H1 (cell line): Measurements from ENCODE around the gene WASF3. TPM values are rescaled to one million over a fixed set of nuclear protein-coding genes. Genes with fewer than 3 reads are reported as not detected.

Experiments used
- CTCF ChIA-PET: fragments of 300-600 bp; sonication (Branson Sonifier 250); formaldehyde crosslinking; loops from one replicate; lab custom pipeline; 2021; ENCODE audit not compliant: partially characterized antibody; lab: Charles Lee
- POLR2A ChIA-PET: fragments of 300-600 bp; sonication (Branson Sonifier 250); formaldehyde crosslinking; loops from one replicate; lab custom pipeline; 2021; ENCODE audit warnings: inconsistent platforms; ENCODE audit not compliant: partially characterized antibody; lab: Charles Lee
- DNase-seq, 2 experiments: peaks; one replicate each; pipeline versions ENCODE4 v3.0.0 to v3.0.0-alpha.2; 2010 to 2022; ENCODE audit warnings: low spot score in 2 of 2, low read depth in 1 of 2, mixed read lengths in 1 of 2
- FAIRE-seq: peaks from 2 replicates; lab custom pipeline; 2011; peaks lifted over from hg19 to GRCh38; lab: Jason Lieb, UNC
- H2AFZ ChIP-seq: 2 replicates; pipeline ENCODE4 v1.8.1; 2012; ENCODE audit warnings: low read length, inconsistent platforms
- H2AK5ac ChIP-seq: 2 replicates; pipeline ENCODE4 v1.6.1; 2013; ENCODE audit warnings: low read depth, low read length
- H2BK120ac ChIP-seq: replicated peaks from 2 replicates; pipeline ENCODE3; 2013; ENCODE audit warnings: low read depth, low read length, inconsistent platforms
- H2BK12ac ChIP-seq: 2 replicates; pipeline ENCODE4 v1.6.1; 2013; ENCODE audit warnings: low read depth, low read length
- H2BK15ac ChIP-seq: 2 replicates; pipeline ENCODE4 v1.6.1; 2013; ENCODE audit warnings: low read length
- H2BK20ac ChIP-seq: 2 replicates; pipeline ENCODE4 v1.6.1; 2013; ENCODE audit warnings: low read length
- H2BK5ac ChIP-seq: 2 replicates; pipeline ENCODE4 v1.6.1; 2013; ENCODE audit warnings: low read depth, low read length
- H3K14ac ChIP-seq: 2 replicates; pipeline ENCODE4 v1.6.1; 2013; ENCODE audit warnings: inconsistent platforms; ENCODE audit not compliant: insufficient read length
- H3K18ac ChIP-seq: 2 replicates; pipeline ENCODE4 v1.6.1; 2013; ENCODE audit warnings: low read length; ENCODE audit errors: extremely low read depth
- H3K23ac ChIP-seq: 2 replicates; pipeline ENCODE4 v1.6.1; 2013; ENCODE audit warnings: inconsistent platforms; ENCODE audit not compliant: insufficient read length
- H3K23me2 ChIP-seq: 2 replicates; pipeline ENCODE4 v1.6.1; 2013; ENCODE audit warnings: low read depth, low read length
- H3K27ac ChIP-seq: 2 replicates; pipeline ENCODE4 v1.6.1; 2011; ENCODE audit warnings: low read depth, low read length, inconsistent platforms
- H3K27me3 ChIP-seq, 4 experiments: replicated peaks in 1 of 4; 1 replicate in 1 of 4; 2 replicates in 3 of 4; pipeline versions ENCODE4 v1.6.1 to v1.8.1; 2011 to 2013; ENCODE audit warnings: low read length in 3 of 4, mild to moderate bottlenecking in 3 of 4, inconsistent platforms in 2 of 4, mixed read lengths in 2 of 4, moderate library complexity in 1 of 4; ENCODE audit not compliant: control insufficient read depth in 3 of 4, insufficient read depth in 3 of 4; ENCODE audit errors: extremely low read depth in 1 of 4
- H3K36me3 ChIP-seq, 4 experiments: 2 replicates each; pipeline versions ENCODE4 v1.6.1 to v1.8.1; 2011 to 2013; ENCODE audit warnings: mild to moderate bottlenecking in 4 of 4, low read length in 3 of 4, moderate library complexity in 2 of 4, control low read depth in 1 of 4, inconsistent platforms in 1 of 4; ENCODE audit not compliant: insufficient read depth in 4 of 4, control insufficient read depth in 2 of 4
- H3K4ac ChIP-seq: replicated peaks from 2 replicates; pipeline ENCODE3; 2013; ENCODE audit warnings: low read length, low read depth, mixed read lengths, inconsistent platforms; ENCODE audit not compliant: insufficient read length
- H3K4me1 ChIP-seq, 4 experiments: replicated peaks in 1 of 4; 1 replicate in 1 of 4; 2 replicates in 3 of 4; pipeline versions ENCODE4 v1.6.1 to v1.8.1; 2011 to 2013; ENCODE audit warnings: low read length in 3 of 4, inconsistent platforms in 2 of 4, mixed read lengths in 1 of 4; ENCODE audit not compliant: insufficient read depth in 4 of 4, control insufficient read depth in 3 of 4
- H3K4me2 ChIP-seq, 2 experiments: 2 replicates each; pipeline versions ENCODE4 v1.6.1 to v1.8.1; 2011 to 2013; ENCODE audit warnings: low read depth in 2 of 2, low read length in 2 of 2, control low read depth in 1 of 2, inconsistent platforms in 1 of 2, mild to moderate bottlenecking in 1 of 2; ENCODE audit not compliant: insufficient read depth in 1 of 2
- H3K4me3 ChIP-seq, 4 experiments: fragments of 200-600, 300-600 bp in 1 of 4; sonication (generic), shearing (Covaris generic), sonication (Bioruptor Twin) in 1 of 4; 2 replicates each; pipeline versions ENCODE4 v1.5.1 to v1.8.1; 2011 to 2016; ENCODE audit warnings: low read length in 4 of 4, low read depth in 3 of 4, control low read depth in 2 of 4, inconsistent platforms in 2 of 4, mild to moderate bottlenecking in 2 of 4, mixed read lengths in 1 of 4, moderate library complexity in 1 of 4; ENCODE audit not compliant: insufficient read depth in 2 of 4; ENCODE audit errors: extremely low read depth in 1 of 4
- H3K56ac ChIP-seq: replicated peaks from 2 replicates; pipeline ENCODE3; 2013; ENCODE audit warnings: low read depth, mild to moderate bottlenecking, mixed read lengths, low read length, inconsistent platforms; ENCODE audit not compliant: insufficient read length
- H3K79me1 ChIP-seq: 2 replicates; pipeline ENCODE4 v1.6.1; 2013; ENCODE audit warnings: low read depth, low read length, control low read depth
- H3K79me2 ChIP-seq, 2 experiments: 2 replicates each; pipeline versions ENCODE4 v1.6.1 to v1.8.1; 2012 to 2013; ENCODE audit warnings: low read length in 2 of 2, mild to moderate bottlenecking in 2 of 2, inconsistent platforms in 1 of 2; ENCODE audit not compliant: insufficient read depth in 2 of 2, control insufficient read depth in 1 of 2
- H3K9ac ChIP-seq, 4 experiments: replicated peaks in 1 of 4; 1 replicate in 1 of 4; 2 replicates in 3 of 4; pipeline versions ENCODE4 v1.6.1 to v1.8.1; 2011 to 2013; ENCODE audit warnings: low read depth in 3 of 4, low read length in 3 of 4, control low read depth in 2 of 4, mild to moderate bottlenecking in 2 of 4, moderate library complexity in 2 of 4, inconsistent platforms in 1 of 4; ENCODE audit errors: extremely low read depth in 1 of 4
- H3K9me3 ChIP-seq, 2 experiments: 2 replicates each; pipeline versions ENCODE4 v1.6.1 to v1.8.1; 2012 to 2013; ENCODE audit warnings: mild to moderate bottlenecking in 2 of 2, moderate library complexity in 2 of 2, control low read depth in 1 of 2, inconsistent platforms in 1 of 2, low read depth in 1 of 2, low read length in 1 of 2, mixed read lengths in 1 of 2; ENCODE audit not compliant: insufficient read depth in 2 of 2
- H4K20me1 ChIP-seq, 2 experiments: replicated peaks in 1 of 2; 2 replicates each; pipeline versions ENCODE3 to v1.8.1; 2011 to 2013; ENCODE audit warnings: inconsistent platforms in 2 of 2, low read length in 2 of 2, mild to moderate bottlenecking in 1 of 2; ENCODE audit not compliant: insufficient read depth in 2 of 2, control insufficient read depth in 1 of 2
- H4K5ac ChIP-seq: 2 replicates; pipeline ENCODE4 v1.6.1; 2013; ENCODE audit warnings: low read length, low read depth, mixed read lengths, inconsistent platforms; ENCODE audit not compliant: insufficient read length
- H4K8ac ChIP-seq: 2 replicates; pipeline ENCODE4 v1.8.0; 2013; ENCODE audit warnings: mild to moderate bottlenecking, moderate library complexity, low read length, inconsistent platforms; ENCODE audit not compliant: insufficient read depth; ENCODE audit errors: extremely low read depth
- H4K91ac ChIP-seq: replicated peaks from 2 replicates; pipeline ENCODE3; 2013; ENCODE audit warnings: low read length, mixed read lengths, inconsistent platforms; ENCODE audit not compliant: insufficient read length
- ASH2L ChIP-seq: fragments of 200-600, 300-600 bp; sonication (generic); IDR thresholded peaks from one replicate; pipeline ENCODE4 v1.7.1; 2017; ENCODE audit warnings: low read length
- EP300 ChIP-seq, 2 experiments: IDR thresholded peaks; 1 replicate in 1 of 2; 2 replicates in 1 of 2; pipeline ENCODE4 v1.6.1; 2011 to 2012; ENCODE audit warnings: low read depth in 2 of 2, low read length in 2 of 2, mild to moderate bottlenecking in 2 of 2, borderline replicate concordance in 1 of 2, inconsistent platforms in 1 of 2, moderate library complexity in 1 of 2
- EZH2 ChIP-seq: fragments of 200-600 bp; sonication (generic); IDR thresholded peaks from 2 replicates; pipeline ENCODE4 v1.7.1; 2012; ENCODE audit warnings: low read depth, mild to moderate bottlenecking, moderate library complexity, low read length, inconsistent platforms; ENCODE audit not compliant: severe bottlenecking
- JUND ChIP-seq: IDR thresholded peaks from 2 replicates; pipeline ENCODE4 v1.6.1; 2011; ENCODE audit warnings: mild to moderate bottlenecking, improper control_type of control experiment, low read length
- KDM4A ChIP-seq: IDR thresholded peaks from one replicate; pipeline ENCODE4 v1.7.1; 2012; ENCODE audit warnings: low read depth, mild to moderate bottlenecking, moderate library complexity, low read length, inconsistent platforms; ENCODE audit not compliant: severe bottlenecking
- MAX ChIP-seq: IDR thresholded peaks from 2 replicates; pipeline ENCODE4 v1.6.1; 2012; ENCODE audit warnings: inconsistent platforms
- POU5F1 ChIP-seq: IDR thresholded peaks from 2 replicates; pipeline ENCODE4 v1.6.1; 2011; ENCODE audit warnings: low read depth, mild to moderate bottlenecking, low read length, moderate library complexity
- RAD21 ChIP-seq, 2 experiments: IDR thresholded peaks in 1 of 2; conservative IDR thresholded peaks in 1 of 2; 2 replicates each; pipeline ENCODE4 v1.6.1; 2011; ENCODE audit warnings: low read depth in 2 of 2, low read length in 2 of 2, improper control_type of control experiment in 1 of 2, inconsistent platforms in 1 of 2, mild to moderate bottlenecking in 1 of 2, moderate library complexity in 1 of 2
- SAP30 ChIP-seq: fragments of 300-600 bp; sonication (generic); IDR thresholded peaks from 2 replicates; pipeline ENCODE4 v1.7.1; 2012; ENCODE audit warnings: low read length, moderate library complexity, mild to moderate bottlenecking, inconsistent platforms; ENCODE audit not compliant: insufficient read depth, insufficient replicate concordance
- SP4 ChIP-seq: IDR thresholded peaks from 2 replicates; pipeline ENCODE4 v1.6.1; 2012; ENCODE audit warnings: low read length, inconsistent platforms
- WGBS, 2 experiments: shearing (Covaris generic) in 1 of 2; methylation state at CpG; one replicate each; pipeline versions ENCODE4 v1.1.6 to v1.1.7; 2013 to 2015; ENCODE audit warnings: low lambda C conversion rate in 2 of 2, mixed read lengths in 2 of 2, inconsistent platforms in 1 of 2, low coverage in 1 of 2, missing lambda C conversion rate in 1 of 2; ENCODE audit not compliant: insufficient replicate concordance in 2 of 2, insufficient coverage in 1 of 2, insufficient read length in 1 of 2; ENCODE audit errors: extremely low coverage in 1 of 2, missing lambda C conversion rate in 1 of 2; 5-methylcytosine and 5-hydroxymethylcytosine counted together
- polyA plus RNA-seq, 7 experiments: library from polyadenylated mRNA; depleted of rRNA in 3 of 7; stranded (reverse) in 5 of 7; unstranded in 2 of 7; fragments of >200 nt in 5 of 7; fragments of 200-250 nt in 2 of 7; gene quantifications; 1 replicate in 5 of 7; 2 replicates in 1 of 7; 4 replicates in 1 of 7; pipeline versions ENCODE4 v1.2.1 to v1.2.3, GENCODE V29; 2011 to 2013; ENCODE audit warnings: missing spikeins in 2 of 7, mixed read lengths in 2 of 7
- total RNA-seq: library from RNA; stranded (reverse); fragmentation: NEBNext Ultra II Directional; extraction: Animal tissue kit (Norgen Biotek cat#: 25700); gene quantifications from 2 replicates; pipeline ENCODE4 v1.2.1, GENCODE V29; 2021

Gene WASF3
- total and polyA plus RNA-seq, 2 of the 8 experiments (the other 6 are each of a cell fraction or from before 2014, with no cell fraction given): 18.7 to 39.8 TPM

DNA sequence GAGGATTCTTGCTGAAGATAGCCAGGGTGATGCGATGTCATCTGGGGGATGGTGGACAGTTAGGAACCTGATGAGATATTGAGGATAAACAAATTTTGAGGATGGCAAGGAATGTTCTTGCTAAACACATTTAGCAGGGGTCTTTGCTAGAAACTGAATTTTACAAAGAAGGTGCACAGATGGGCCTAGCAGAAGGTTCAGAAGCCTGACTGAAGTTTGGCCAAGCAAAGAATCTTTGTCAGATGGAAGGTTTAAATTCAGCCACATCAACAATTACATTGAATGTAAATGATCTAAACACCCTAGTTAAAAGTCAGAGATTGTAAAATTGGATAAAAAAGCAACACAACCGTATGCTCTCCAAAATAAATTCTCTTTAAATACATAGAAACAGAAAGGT is 68.8 kb downstream of the WASF3 start:
- peaks cover 0 to 15% (median 1%) of the 10 kb centered on the region in 4 experiments; a peak in 1 of 8 replicates for H3K36me3 ChIP-seq
- no peak overlapping the region for H3K4me3 ChIP-seq
- no peak overlapping the region for H2BK12ac ChIP-seq
- H3K79me1 ChIP-seq: no peaks in the 10 kb centered on the region; the same call in 1 of the 2 replicates
- ChIA-PET POLR2A (no interaction called here), CTCF (no interaction called here)
- H3K23me2 ChIP-seq: no peaks in the 10 kb centered on the region
- no peaks in the 10 kb centered on the region for H3K27me3 ChIP-seq
- H3K18ac ChIP-seq: no peak overlapping the region
- H3K27ac ChIP-seq: no peak overlapping the region
- no peaks in the 10 kb centered on the region for H4K20me1 ChIP-seq
- H3K4me2 ChIP-seq: no peak overlapping the region
- no peak overlapping the region for H2AFZ ChIP-seq
- H3K56ac ChIP-seq: no peak overlapping the region
- no peak overlapping the region for H2BK15ac ChIP-seq
- TF ChIP-seq KDM4A: no peak
- no peak for TF ChIP-seq RAD21 (IDR thresholded peaks at IDR 0.05 in 1 of 2, conservative IDR thresholded peaks at IDR 0.05 in 1 of 2; ENCODE audit: low read depth in 2 of 2, low read length in 2 of 2)
- TF ChIP-seq EZH2: no peak
- TF ChIP-seq MAX: no peak
- TF ChIP-seq ASH2L: no peak
- no peak for TF ChIP-seq SAP30
- no peak for TF ChIP-seq JUND
- TF ChIP-seq POU5F1: no peak
- TF ChIP-seq EP300 (IDR thresholded peaks at IDR 0.05; ENCODE audit: borderline replicate concordance in 1 of 2, low read depth in 2 of 2, low read length in 2 of 2): no peak
- no peak for TF ChIP-seq SP4
- H3K9ac ChIP-seq: no peak overlapping the region
- no peak overlapping the region for H3K23ac ChIP-seq
- no peak overlapping the region for H3K14ac ChIP-seq
- no peaks in the 10 kb centered on the region for H3K79me2 ChIP-seq
- no peak overlapping the region for H4K91ac ChIP-seq
- peaks cover 10 to 14% of the 10 kb centered on the region in 2 experiments; a peak in 2 of 4 replicates for H3K9me3 ChIP-seq
- no peak overlapping the region for H4K5ac ChIP-seq
- WGBS, 2 experiments: 92% methylated on average over 2 of the region's 2 CpGs; no CpG with 5 or more reads in 1 of the 2 experiments
- no peak overlapping the region for H2BK5ac ChIP-seq
- no peak for DNase-seq
- FAIRE-seq: no peak
- peaks cover 0 to 5% (median 3%) of the 10 kb centered on the region in 4 experiments; a peak in 1 of 7 replicates for H3K4me1 ChIP-seq
- no peak overlapping the region for H3K4ac ChIP-seq
- no peak overlapping the region for H2BK20ac ChIP-seq
- no peak overlapping the region for H2BK120ac ChIP-seq
- H2AK5ac ChIP-seq: no peak overlapping the region
- no peak overlapping the region for H4K8ac ChIP-seq
